Stimulated activated CD8-positive, alpha-beta memory T cell treated with anti-CD3 and anti-CD28 coated beads, Interleukin-7, amount 100 ng/mL, for 48 hours (primary cell): ENCODE measurements around the gene STARD10.

Experiments used
- DNase-seq, 2 donors: peaks; one replicate each; pipeline ENCODE4 v3.0.0-alpha.2; 2020; ENCODE audit warnings: low read depth in 1 of 2; ENCODE audit errors: extremely low read depth in 1 of 2

STARD10 gene

DNA sequence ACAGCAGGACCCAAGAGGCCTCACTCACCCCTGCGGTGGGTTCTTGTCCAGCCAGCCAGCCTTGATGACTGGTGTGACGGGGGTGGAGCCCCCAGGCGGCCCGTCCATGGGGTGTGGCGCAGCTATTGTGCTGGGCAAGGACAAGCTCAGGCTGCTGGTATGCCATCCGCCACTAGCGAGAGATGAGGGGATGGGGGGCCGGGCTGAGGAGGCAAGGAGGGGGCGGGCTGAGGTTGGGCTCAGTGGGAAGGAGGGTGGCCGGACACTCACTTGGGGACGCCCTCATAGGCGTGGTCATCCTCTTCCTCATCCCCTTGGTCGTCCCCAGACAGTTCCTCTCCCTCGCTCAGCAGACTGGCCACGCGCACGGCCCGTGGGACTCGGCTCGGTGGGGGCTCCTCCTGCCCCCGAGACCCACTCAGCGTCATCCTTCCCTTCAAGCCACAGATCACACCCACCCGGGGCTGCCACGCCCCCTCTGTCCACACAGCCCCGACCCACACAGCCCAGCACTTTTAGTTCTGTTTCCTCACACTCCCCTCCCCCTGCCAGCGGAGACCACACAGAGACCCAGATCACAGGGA lies 81.6 kb downstream of the STARD10 start:
- DNase-seq, result no peak

DNA sequence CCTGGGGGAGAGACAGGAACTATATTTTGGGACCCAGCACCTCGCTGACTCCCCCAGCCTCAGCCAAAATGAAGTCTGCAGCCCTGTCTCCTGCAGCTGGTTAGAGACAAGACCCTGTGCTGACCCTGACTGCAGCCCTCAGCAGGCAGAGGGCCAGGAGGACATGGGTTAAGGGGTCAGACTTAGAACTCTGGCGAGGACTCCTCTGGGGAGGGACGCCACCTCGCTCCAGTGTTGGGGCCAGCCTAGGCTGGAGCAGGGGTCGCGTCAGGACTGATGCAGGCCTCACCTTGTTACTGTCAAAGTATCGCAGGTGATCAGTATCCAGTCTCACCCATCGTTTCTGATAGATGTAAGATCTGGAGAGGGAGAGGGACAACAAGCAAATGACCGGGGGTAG lies 82.7 kb downstream of the STARD10 start:
- no peak for DNase-seq

DNA sequence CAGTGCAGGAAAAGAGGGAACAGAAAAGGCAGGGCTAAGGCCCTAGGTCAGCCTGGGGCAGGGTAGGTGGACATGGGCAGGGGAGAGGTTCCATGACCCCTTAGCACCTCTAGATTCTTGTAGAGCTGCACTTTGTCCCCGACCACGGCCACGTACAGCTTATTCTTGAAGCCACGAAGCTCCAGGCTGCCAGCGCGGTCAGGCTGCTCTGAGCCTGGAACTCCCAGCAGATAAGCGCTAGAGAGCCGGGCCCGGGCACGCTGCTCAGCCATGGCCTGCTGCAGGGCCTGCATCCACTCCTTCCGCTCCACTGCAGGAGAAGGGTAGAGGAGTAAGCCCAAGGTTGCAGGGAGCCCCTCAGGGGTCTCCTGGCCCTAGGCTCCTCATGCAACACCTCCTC lies 83.6 kb downstream of the STARD10 start:
- no peak for DNase-seq

DNA sequence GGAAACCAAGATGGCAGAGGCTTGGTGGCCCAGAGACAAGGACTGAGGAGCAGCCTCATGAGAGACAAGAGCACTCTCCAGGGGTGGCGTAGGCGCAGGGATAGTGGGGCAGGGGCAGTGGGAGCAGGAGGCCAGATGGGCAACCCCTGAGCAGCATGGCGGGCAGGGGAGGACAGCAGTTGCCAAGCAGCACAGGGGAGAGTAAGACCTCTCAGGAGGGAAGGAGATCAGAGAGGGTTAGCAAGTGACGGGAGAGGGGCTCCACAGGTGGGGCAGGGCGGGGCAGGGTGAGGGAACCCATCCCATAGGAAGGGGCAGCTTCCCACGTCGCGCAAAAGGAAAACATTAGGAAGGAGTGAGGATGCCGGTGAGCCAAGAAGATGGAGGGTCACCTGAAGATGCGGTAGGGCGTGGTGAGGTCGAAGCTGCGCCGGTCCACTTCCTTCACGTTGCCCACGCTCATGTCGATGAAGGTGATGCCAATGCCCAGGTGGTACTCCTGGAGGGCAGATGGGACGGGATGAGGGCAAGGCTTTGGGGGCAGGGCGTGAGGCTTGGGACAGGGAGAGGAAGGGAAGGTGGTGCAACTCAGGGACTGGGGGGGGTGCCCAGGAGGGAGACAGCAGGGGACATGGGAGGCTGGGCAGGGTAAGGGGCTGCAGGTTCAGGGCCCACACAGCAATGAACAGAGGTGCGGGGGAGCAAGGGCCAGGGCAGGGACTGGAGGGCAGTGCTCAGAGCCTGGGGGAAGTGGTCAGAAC lies 84.2 kb downstream of the STARD10 start:
- DNase-seq, result no peak

DNA sequence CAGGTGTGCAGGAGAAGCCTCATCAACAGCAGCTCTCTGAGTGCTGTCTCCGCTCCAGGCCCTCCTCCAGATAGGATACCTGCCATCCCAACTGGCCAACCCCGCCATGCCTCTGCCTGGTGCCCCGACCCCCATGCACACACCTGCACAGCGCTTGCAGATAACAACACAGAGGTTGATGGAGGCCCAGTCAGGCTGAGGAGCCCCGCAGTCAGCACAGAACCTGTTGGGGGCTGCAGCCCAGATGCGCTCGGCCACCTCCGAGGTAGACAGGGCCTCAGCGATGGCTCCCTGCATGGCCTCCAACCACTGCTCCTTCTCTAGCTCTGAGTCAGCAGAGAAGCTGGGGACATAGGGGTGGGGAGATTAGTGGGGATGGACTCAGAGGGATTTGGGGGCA lies 86.8 kb downstream of the STARD10 start:
- DNase-seq, result no peak

DNA sequence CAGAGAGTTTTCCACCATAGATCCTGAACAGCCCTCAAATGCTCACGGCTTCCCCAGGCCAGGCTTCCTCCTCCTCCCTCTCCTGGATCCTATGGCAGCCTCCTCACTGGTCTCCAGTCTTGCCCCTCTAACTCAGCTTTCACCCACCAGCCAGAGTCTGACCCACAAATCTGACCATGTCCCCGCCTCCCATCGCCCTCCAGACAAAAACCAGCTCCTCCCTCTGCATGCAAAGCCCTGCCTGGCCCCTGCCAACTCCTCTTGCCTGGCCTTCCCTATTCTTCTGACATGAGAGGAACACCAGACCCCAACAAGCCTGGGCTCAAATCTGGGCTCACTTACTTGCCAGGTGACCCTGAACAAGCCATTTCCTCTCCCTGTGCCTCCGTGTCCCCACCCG lies 87.3 kb downstream of the STARD10 start:
- no peak for DNase-seq

DNA sequence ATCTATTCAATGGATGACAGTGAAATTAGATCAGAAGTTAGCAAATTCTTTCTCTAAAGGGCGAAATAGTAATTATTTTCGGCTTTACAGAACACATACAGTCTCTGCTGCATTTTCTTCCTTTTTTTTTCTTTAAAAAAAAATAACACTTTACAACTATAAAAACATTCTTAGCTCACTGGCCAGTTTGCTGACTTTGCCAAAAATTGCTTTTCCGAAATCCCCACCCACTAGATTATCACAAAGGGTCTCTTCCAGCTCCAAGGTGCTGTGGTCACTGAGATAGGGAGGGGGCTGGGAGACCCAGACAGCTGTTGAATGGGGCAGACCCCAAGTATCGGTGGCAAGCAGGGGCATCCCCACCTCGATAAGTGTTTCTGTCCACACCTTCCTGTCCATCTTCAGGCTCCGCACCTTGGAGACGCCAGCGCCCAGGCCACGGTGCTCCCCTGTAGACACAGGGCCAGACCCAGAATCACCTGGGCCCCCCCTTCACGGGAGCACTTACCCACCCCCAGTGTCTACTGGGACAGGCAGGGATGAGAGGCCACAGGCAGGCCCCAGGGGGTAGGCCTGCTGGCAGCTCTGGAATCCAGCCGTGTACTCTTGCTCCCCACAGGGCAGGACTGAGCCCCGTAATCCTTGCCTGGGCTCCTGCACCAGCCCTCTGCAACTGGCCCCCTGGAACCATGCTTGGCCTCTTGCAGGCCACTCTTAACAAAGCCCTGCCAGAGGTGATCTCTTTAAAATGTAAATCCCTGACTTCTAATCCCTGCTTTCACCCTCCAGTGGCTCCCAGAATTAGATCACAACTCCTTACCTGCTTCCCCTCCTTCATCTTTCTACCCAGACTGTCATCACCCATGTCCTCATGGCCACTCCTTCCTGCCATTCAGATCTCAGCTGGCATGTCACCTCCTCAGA lies 88.1 kb downstream of the STARD10 start:
- DNase-seq, result no peak

DNA sequence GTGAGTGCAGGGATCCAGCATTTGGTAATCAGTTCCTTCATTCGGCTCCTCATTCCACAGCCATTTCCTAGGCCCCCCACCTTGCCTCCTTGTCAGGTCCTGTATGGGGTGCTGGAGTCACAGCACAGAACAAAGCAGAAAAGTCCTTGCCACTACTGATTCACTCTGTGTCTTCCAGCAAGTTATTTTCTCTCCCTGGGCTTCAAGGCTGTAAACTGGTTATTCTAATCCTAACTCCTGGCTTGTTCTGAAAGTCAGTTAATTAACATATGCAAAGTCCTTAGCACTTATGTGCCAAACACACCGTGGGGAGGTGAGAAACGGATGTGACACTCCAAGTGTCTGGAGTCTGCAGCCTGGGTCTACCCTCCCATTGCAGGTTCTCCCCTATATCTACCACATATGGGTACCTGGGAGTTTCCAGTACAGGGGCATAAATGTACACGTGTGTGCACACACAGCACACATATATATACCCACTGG lies 89.0 kb downstream of the STARD10 start:
- no peak for DNase-seq
